Esophagus squamous epithelium (tissue), 4 donors: ENCODE data around the gene ESR2.

Experiments used
- CTCF ChIP-seq, 6 experiments: fragments of 450-650 bp in 4 of 6; fragments of 200-600 bp in 2 of 6; sonication (generic) in 2 of 6; IDR thresholded peaks; one replicate each; pipeline ENCODE4 v1.5.1; 2016 to 2019; ENCODE audit warnings: antibody characterized with exemption in 6 of 6, mild to moderate bottlenecking in 4 of 6, moderate library complexity in 4 of 6
- POLR2A ChIP-seq, 4 donors: fragments of 450-650 bp; IDR thresholded peaks; one replicate each; pipeline ENCODE4 v1.6.1; 2017; ENCODE audit warnings: antibody characterized with exemption in 4 of 4, mild to moderate bottlenecking in 4 of 4, moderate library complexity in 3 of 4

GRCh38 chr14:64081174-64081746 lies 212.9 kb downstream of the ESR2 start:
- no peak for TF ChIP-seq CTCF (IDR thresholded peaks at IDR 0.05)
- no peak for TF ChIP-seq POLR2A (IDR thresholded peaks at IDR 0.05)
